GM12878 (cell line): ENCODE results near the gene SSBP3. TPM values are rescaled to one million over a fixed set of nuclear protein-coding genes. Genes with fewer than 3 reads are reported as not detected.

Experiments used
- ATAC-seq: fragments of 200-7000 bp; cut with Tn5 transposase; 3 replicates; pipeline ENCODE4 v1.9.1; 2020; ENCODE audit warnings: mild to moderate bottlenecking, moderate library complexity
- BruUV-seq: library from RNA; stranded (reverse); fragments of 400-500 nt; replicated peaks from 2 replicates; lab custom pipeline; 2021; lab: Mats Ljungman, UMichigan
- CTCF ChIA-PET: fragments of 300-600 bp; sonication (Branson Sonifier 250); formaldehyde crosslinking; extraction: SDS; loops from one replicate; lab custom pipeline; 2021; ENCODE audit warnings: inconsistent platforms; lab: Yijun Ruan, JAX
- POLR2A ChIA-PET: fragments of 350-600 bp; formaldehyde crosslinking; extraction: SDS; loops from one replicate; lab custom pipeline; 2021; ENCODE audit warnings: inconsistent platforms; lab: Charles Lee
- RAD21 ChIA-PET: fragments of 300-600 bp; sonication (Branson Sonifier 250); formaldehyde crosslinking; loops from one replicate; lab custom pipeline; 2023; ENCODE audit warnings: antibody characterized with exemption; ENCODE audit not compliant: unreplicated experiment; lab: Charles Lee
- SMC1A ChIA-PET: fragments of 300-600 bp; sonication (Branson Sonifier 250); formaldehyde crosslinking; loops from one replicate; lab custom pipeline; 2023; ENCODE audit not compliant: unreplicated experiment, uncharacterized antibody; lab: Charles Lee
- DNase-seq: peaks from one replicate; pipeline ENCODE4 v3.0.0-alpha.2; 2011; ENCODE audit warnings: low read depth, low spot score
- FAIRE-seq: peaks from 3 replicates; lab custom pipeline; 2011; peaks lifted over from hg19 to GRCh38; lab: Jason Lieb, UNC
- H2AFZ ChIP-seq: 2 replicates; pipeline ENCODE4 v1.6.0; 2011; ENCODE audit warnings: low read depth, low read length, control low read depth; ENCODE audit not compliant: control insufficient read depth
- H3K27ac ChIP-seq: 2 replicates; pipeline ENCODE4 v1.5.1; 2011; ENCODE audit warnings: control low read depth; ENCODE audit not compliant: control insufficient read depth, insufficient read depth
- H3K27me3 ChIP-seq, 2 experiments: replicated peaks in 1 of 2; 2 replicates each; pipeline versions ENCODE4 v1.6.0 to v1.6.1; 2011; ENCODE audit warnings: low read length in 1 of 2; ENCODE audit not compliant: control insufficient read depth in 2 of 2, insufficient read depth in 2 of 2
- H3K36me3 ChIP-seq, 2 experiments: 2 replicates each; pipeline ENCODE4 v1.5.1; 2011; ENCODE audit warnings: low read length in 1 of 2; ENCODE audit not compliant: control insufficient read depth in 2 of 2, insufficient read depth in 2 of 2
- H3K4me1 ChIP-seq: 2 replicates; pipeline ENCODE4 v1.6.1; 2011; ENCODE audit warnings: mild to moderate bottlenecking, low read length, moderate library complexity, mixed read lengths; ENCODE audit not compliant: control insufficient read depth, insufficient read depth
- H3K4me2 ChIP-seq: 2 replicates; pipeline ENCODE4 v1.6.0; 2011; ENCODE audit warnings: control low read depth; ENCODE audit not compliant: control insufficient read depth, insufficient read depth
- H3K4me3 ChIP-seq: fragments of 200-600 bp; sonication (generic); 2 replicates; pipeline ENCODE4 v1.5.1; 2016
- H3K79me2 ChIP-seq: 2 replicates; pipeline ENCODE4 v1.6.0; 2011; ENCODE audit warnings: low read length; ENCODE audit not compliant: control insufficient read depth, insufficient read depth
- H3K9ac ChIP-seq: 2 replicates; pipeline ENCODE4 v1.8.0; 2011; ENCODE audit warnings: low read length, control low read depth, mixed read lengths; ENCODE audit not compliant: control insufficient read depth, insufficient read depth
- H3K9me3 ChIP-seq: replicated peaks from 3 replicates; pipeline ENCODE4 v1.5.1; 2011; ENCODE audit warnings: mild to moderate bottlenecking, low read length; ENCODE audit not compliant: control insufficient read depth, insufficient read depth
- H4K20me1 ChIP-seq: 2 replicates; pipeline ENCODE4 v1.6.0; 2011; ENCODE audit not compliant: control insufficient read depth, insufficient read depth
- ASH2L ChIP-seq: fragments of 300-600, 200-600 bp; sonication (generic); IDR thresholded peaks from 2 replicates; pipeline ENCODE4 v1.6.1; 2017; ENCODE audit warnings: low read depth, mild to moderate bottlenecking, borderline replicate concordance
- BCL11A ChIP-seq: IDR thresholded peaks from 2 replicates; pipeline ENCODE4 v1.6.1; 2011; ENCODE audit warnings: low read depth, low read length
- CREM ChIP-seq: IDR thresholded peaks from 2 replicates; pipeline ENCODE4 v1.6.1; 2014; ENCODE audit warnings: antibody characterized with exemption, low read depth
- EGR1 ChIP-seq, 2 experiments: IDR thresholded peaks; 1 replicate in 1 of 2; 2 replicates in 1 of 2; pipeline ENCODE4 v1.6.1; 2011 to 2012; ENCODE audit warnings: low read depth in 2 of 2, low read length in 2 of 2, borderline replicate concordance in 1 of 2, mild to moderate bottlenecking in 1 of 2, moderate library complexity in 1 of 2
- GATAD2B ChIP-seq: fragments of 450-650 bp; conservative IDR thresholded peaks from 2 replicates; pipeline ENCODE4 v1.6.1; 2017; ENCODE audit warnings: low read depth, mild to moderate bottlenecking, moderate library complexity
- JUND ChIP-seq: IDR thresholded peaks from 2 replicates; pipeline ENCODE4 v1.6.1; 2012; ENCODE audit warnings: low read depth, mild to moderate bottlenecking, low read length, improper control_type of control experiment, moderate library complexity
- PML ChIP-seq: IDR thresholded peaks from 2 replicates; pipeline ENCODE4 v1.6.1; 2012; ENCODE audit warnings: low read length, inconsistent platforms
- POLR2A ChIP-seq: IDR thresholded peaks from 2 replicates; pipeline ENCODE4 v1.6.1; 2011; ENCODE audit warnings: low read depth, mild to moderate bottlenecking, low read length
- SMAD5 ChIP-seq: IDR thresholded peaks from 2 replicates; pipeline ENCODE4 v1.6.1; 2016; ENCODE audit warnings: antibody characterized with exemption, low read depth
- WRNIP1 ChIP-seq: IDR thresholded peaks from 2 replicates; pipeline ENCODE4 v1.6.1; 2011; ENCODE audit warnings: low read depth, low read length, improper control_type of control experiment, borderline replicate concordance
- WGBS: methylation state at CpG from one replicate; pipeline ENCODE4 v1.1.6; 2016; ENCODE audit warnings: low lambda C conversion rate; ENCODE audit not compliant: insufficient replicate concordance, insufficient coverage; ENCODE audit errors: missing lambda C conversion rate; 5-methylcytosine and 5-hydroxymethylcytosine counted together
- in situ Hi-C: fragments of 300-500 bp; cut with MboI; formaldehyde crosslinking; loops from 9 replicates; pipeline ENCODE4 v1.14.3; 2018; ENCODE audit warnings: mixed read lengths
- intact Hi-C: fragments of 100-400 bp; cut with micrococcal nuclease; formaldehyde crosslinking; loops from one replicate; pipeline ENCODE4 v1.14.2; 2022; ENCODE audit not compliant: unreplicated experiment
- polyA plus RNA-seq, 11 experiments: library from polyadenylated mRNA; depleted of rRNA in 4 of 11; unstranded in 6 of 11; stranded (reverse) in 5 of 11; fragments of >200 nt; fragmentation: Nextera tagmentation in 4 of 11; fragmentation: Illumina TruSeq in 1 of 11; extraction: Ambion mirVana in 4 of 11; extraction: Trizol in 1 of 11; gene quantifications; 1 replicate in 1 of 11; 2 replicates in 10 of 11; pipeline versions ENCODE4 v1.2.1 to v1.2.3, GENCODE V29; 2011 to 2016; ENCODE audit warnings: inconsistent platforms in 2 of 11, missing spikeins in 2 of 11, low read depth in 1 of 11
- total RNA-seq, 4 experiments: library from RNA; depleted of rRNA in 3 of 4; stranded (reverse); fragments of >200 nt in 3 of 4; fragmentation: Illumina TruSeq in 1 of 4; extraction: Trizol in 1 of 4; gene quantifications; 2 replicates each; pipeline versions ENCODE4 v1.2.1 to v1.2.3, GENCODE V29; 2013 to 2021
- TF ChIP-seq, protein P1 (sequence below): fragments of 450-650 bp; IDR thresholded peaks from 2 replicates; pipeline ENCODE4 v1.6.1; 2018; ENCODE audit warnings: mild to moderate bottlenecking, low read depth, moderate library complexity; ENCODE audit not compliant: partially characterized antibody
- TF ChIP-seq, protein P2 (sequence below): IDR thresholded peaks from 2 replicates; pipeline ENCODE4 v1.6.1; 2012; ENCODE audit warnings: improper control_type of control experiment, low read depth, low read length; ENCODE audit not compliant: insufficient replicate concordance
- TF ChIP-seq, protein P3 (sequence below): IDR thresholded peaks from 2 replicates; pipeline ENCODE4 v1.6.1; 2012; ENCODE audit warnings: low read depth, low read length, improper control_type of control experiment

Gene SSBP3
- total and polyA plus RNA-seq, 10 of the 15 experiments (the other 5 are each of a cell fraction or from before 2014, with no cell fraction given): 4.1 to 51.7 (median 17.1) TPM

DNA sequence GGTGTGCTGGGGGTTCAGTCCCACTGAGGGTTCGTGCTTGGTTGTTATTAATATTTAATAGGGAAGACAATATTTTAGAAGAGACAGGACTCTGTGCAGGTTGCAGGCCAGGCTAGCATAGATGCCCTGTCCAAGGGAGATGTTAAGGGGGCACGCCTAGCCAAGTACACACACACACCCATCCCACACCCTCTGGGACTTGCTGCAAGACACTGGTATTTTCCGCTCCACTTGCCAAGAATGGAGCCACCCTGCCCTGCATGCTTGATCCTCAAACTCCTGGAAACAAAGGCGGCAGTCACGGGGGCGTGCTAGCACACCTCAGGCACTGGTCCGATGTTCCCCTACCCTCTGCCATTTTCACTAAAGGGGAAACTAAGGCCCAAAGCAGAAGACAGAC, 107.2 kb downstream of the SSBP3 start (continued):
- TF ChIP-seq, protein P1, sequence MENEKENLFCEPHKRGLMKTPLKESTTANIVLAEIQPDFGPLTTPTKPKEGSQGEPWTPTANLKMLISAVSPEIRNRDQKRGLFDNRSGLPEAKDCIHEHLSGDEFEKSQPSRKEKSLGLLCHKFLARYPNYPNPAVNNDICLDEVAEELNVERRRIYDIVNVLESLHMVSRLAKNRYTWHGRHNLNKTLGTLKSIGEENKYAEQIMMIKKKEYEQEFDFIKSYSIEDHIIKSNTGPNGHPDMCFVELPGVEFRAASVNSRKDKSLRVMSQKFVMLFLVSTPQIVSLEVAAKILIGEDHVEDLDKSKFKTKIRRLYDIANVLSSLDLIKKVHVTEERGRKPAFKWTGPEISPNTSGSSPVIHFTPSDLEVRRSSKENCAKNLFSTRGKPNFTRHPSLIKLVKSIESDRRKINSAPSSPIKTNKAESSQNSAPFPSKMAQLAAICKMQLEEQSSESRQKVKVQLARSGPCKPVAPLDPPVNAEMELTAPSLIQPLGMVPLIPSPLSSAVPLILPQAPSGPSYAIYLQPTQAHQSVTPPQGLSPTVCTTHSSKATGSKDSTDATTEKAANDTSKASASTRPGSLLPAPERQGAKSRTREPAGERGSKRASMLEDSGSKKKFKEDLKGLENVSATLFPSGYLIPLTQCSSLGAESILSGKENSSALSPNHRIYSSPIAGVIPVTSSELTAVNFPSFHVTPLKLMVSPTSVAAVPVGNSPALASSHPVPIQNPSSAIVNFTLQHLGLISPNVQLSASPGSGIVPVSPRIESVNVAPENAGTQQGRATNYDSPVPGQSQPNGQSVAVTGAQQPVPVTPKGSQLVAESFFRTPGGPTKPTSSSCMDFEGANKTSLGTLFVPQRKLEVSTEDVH: no peak
- no peak for TF ChIP-seq WRNIP1

DNA sequence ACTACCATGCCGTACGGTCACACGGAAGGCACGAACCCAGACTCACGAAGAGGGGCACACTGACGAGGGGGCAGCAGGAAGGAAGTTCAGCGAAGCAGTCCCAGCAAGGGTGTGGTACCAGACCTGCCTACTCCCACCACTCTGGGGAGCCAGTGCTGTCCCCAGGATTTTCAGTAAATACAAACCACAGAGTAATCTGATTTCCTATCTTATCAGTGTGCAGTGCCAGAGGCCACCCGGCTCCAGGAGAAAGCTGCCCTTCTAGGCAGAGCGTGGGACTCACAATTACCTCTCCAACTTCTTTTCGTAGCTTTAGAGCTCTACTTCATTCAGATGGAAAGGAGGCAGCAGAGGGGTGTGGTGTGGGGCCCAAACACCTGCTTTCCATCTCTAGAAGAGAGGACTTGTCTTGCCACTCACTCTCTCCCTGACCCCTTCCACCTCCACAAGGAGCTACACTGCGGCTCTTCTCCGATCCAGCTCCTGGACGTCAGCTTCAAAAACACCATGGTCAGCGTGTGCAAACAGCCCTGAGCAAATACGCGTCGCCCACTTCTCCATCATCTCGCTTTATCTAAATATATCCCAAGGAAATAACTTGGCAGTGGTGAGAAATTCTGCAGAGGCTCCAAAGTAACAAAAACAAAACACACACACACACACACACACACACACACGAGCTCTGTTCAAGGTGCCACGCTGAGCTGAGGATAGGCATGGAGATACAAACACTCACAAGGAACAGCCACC, 107.7 kb downstream of the SSBP3 start:
- intact Hi-C loops (no loop called here), in situ Hi-C loops (no loop called here)
- ATAC-seq (no peak), FAIRE-seq (no peak), DNase-seq (no peak)
- no peaks in the 10 kb centered on the region for H3K27me3 ChIP-seq
- H4K20me1 ChIP-seq: peaks cover 2% of the 10 kb centered on the region; the same call in 1 of the 2 replicates
- H3K79me2 ChIP-seq: peaks cover 2% of the 10 kb centered on the region; the same call in 1 of the 2 replicates
- SMC1A ChIA-PET: interaction anchor here (0.9 kb wide), 1 partner anchor 8 kb away, joined by 3 read pairs; no protein-coding TSS in a partner anchor
- H3K4me2 ChIP-seq: no peak overlapping the region
- no peak overlapping the region for H3K9ac ChIP-seq
- H2AFZ ChIP-seq: no peak overlapping the region
- no peaks in the 10 kb centered on the region for H3K9me3 ChIP-seq
- no peaks in the 10 kb centered on the region for H3K4me1 ChIP-seq
- CTCF ChIA-PET: interaction anchor here (0.8 to 1.0 kb wide), 2 partner anchors 9 to 10 kb away, joined by 3 read pairs; no protein-coding TSS in a partner anchor
- H3K4me3 ChIP-seq: no peak overlapping the region
- H3K27ac ChIP-seq: no peak overlapping the region
- POLR2A ChIA-PET: no interaction called here
- WGBS: 85% methylated on average over 20 of the region's 20 CpGs
- RAD21 ChIA-PET: no interaction called here
- H3K36me3 ChIP-seq: no peaks in the 10 kb centered on the region; a peak in 1 of 4 replicates
- BruUV-seq: no TSS peak
- no peak for TF ChIP-seq POLR2A
- no peak for TF ChIP-seq JUND
- TF ChIP-seq CREM: no peak
- no peak for TF ChIP-seq SMAD5
- TF ChIP-seq BCL11A: no peak
- TF ChIP-seq PML: no peak
- no peak for TF ChIP-seq GATAD2B
- TF ChIP-seq, protein P2, sequence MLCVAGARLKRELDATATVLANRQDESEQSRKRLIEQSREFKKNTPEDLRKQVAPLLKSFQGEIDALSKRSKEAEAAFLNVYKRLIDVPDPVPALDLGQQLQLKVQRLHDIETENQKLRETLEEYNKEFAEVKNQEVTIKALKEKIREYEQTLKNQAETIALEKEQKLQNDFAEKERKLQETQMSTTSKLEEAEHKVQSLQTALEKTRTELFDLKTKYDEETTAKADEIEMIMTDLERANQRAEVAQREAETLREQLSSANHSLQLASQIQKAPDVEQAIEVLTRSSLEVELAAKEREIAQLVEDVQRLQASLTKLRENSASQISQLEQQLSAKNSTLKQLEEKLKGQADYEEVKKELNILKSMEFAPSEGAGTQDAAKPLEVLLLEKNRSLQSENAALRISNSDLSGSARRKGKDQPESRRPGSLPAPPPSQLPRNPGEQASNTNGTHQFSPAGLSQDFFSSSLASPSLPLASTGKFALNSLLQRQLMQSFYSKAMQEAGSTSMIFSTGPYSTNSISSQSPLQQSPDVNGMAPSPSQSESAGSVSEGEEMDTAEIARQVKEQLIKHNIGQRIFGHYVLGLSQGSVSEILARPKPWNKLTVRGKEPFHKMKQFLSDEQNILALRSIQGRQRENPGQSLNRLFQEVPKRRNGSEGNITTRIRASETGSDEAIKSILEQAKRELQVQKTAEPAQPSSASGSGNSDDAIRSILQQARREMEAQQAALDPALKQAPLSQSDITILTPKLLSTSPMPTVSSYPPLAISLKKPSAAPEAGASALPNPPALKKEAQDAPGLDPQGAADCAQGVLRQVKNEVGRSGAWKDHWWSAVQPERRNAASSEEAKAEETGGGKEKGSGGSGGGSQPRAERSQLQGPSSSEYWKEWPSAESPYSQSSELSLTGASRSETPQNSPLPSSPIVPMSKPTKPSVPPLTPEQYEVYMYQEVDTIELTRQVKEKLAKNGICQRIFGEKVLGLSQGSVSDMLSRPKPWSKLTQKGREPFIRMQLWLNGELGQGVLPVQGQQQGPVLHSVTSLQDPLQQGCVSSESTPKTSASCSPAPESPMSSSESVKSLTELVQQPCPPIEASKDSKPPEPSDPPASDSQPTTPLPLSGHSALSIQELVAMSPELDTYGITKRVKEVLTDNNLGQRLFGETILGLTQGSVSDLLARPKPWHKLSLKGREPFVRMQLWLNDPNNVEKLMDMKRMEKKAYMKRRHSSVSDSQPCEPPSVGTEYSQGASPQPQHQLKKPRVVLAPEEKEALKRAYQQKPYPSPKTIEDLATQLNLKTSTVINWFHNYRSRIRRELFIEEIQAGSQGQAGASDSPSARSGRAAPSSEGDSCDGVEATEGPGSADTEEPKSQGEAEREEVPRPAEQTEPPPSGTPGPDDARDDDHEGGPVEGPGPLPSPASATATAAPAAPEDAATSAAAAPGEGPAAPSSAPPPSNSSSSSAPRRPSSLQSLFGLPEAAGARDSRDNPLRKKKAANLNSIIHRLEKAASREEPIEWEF: no peak
- no peak for TF ChIP-seq EGR1 (IDR thresholded peaks at IDR 0.05; ENCODE audit: borderline replicate concordance in 1 of 2, low read depth in 2 of 2, low read length in 2 of 2)
- no peak for TF ChIP-seq ASH2L
- TF ChIP-seq, protein P3, sequence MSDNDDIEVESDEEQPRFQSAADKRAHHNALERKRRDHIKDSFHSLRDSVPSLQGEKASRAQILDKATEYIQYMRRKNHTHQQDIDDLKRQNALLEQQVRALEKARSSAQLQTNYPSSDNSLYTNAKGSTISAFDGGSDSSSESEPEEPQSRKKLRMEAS: no peak
